HG02588 (cell line): Measurements from ENCODE around the gene UFD1.

ENCODE experiments used
- ATAC-seq: cut with Tn5 transposase; IDR thresholded peaks from one replicate; pipeline ENCODE4 v1.9.1; 2021; ENCODE audit warnings: mild to moderate bottlenecking, moderate library complexity; ENCODE audit not compliant: unreplicated experiment

Gene UFD1

DNA sequence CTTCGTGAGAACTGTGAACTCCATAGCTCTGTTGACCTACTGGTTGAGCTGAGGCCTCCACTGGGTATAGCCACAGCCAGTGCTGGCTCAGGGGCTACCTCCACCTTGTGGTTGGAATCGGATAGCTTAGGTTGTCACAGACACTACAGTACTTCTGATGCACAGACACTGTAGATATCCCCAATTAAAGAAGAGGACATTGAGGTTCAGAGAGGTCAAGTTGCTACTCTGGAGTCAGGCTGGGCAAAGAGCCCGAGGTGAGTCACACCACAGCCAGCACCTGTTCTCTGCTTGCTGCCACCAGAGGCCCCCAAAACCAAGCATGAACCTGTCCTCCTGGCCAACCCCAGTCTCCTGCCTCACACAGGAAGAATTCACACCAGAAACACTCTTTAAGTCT, 5.4 kb downstream of the UFD1 start:
- ATAC-seq: no peak

DNA sequence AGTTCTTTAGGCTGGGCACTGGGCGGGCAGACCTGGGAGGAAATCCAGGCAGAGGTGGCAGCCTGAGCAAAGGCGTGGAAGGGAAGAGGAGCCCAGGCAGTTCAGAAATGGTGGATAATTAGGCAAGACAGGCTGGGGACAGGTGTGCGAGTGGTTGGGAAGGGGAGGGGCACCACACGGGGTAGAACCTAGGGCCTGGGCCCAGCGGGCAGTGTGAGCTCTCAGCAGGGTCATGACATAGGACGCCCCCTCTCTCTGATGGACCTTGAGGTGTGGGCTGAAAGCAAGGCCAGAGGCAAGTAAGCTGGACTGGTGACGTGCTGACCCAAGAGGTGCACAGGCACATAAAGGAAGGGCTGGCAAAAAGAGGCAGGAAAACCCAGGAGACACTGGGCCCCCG, 6.8 kb downstream of the UFD1 start:
- ATAC-seq: no peak

DNA sequence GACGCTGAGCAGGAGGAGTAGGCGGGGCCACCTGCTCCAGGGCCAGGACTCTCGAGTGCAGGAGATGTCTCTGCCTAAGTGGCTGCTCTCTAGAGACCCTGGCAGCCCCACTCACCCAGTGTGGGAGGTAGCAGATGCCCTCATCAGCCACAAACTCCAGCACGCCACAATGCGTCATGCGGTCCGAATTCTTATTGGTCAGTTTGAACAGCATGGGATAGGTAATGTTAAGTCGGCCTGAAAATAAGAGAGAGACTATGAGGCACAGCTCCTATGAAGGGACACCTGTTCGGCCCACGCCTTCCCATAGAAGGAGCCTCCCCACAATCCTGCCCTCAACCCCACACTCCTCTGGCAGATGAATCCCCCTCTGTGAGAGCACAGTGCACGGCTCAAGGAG, 7.4 kb downstream of the UFD1 start:
- no peak for ATAC-seq

DNA sequence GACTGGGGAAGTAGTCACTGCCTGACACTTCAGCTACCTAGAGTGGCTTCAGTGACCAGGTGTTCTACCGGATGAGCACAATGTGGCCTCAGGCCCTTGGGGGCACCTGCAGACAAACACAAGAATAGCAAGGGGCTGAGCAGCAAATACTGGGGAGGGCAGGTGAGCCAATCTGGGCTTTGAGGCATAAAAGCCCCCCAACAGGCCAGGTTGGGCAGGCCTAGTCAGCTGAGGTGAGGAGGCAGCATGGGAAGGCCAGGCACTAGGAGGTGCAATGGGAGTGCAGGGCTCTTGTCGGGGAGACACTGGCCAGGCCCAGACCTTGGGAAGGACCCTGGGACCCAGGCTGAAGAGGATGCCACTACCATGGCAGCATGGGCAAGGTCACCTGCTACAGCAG, 9.0 kb downstream of the UFD1 start:
- no peak for ATAC-seq

DNA sequence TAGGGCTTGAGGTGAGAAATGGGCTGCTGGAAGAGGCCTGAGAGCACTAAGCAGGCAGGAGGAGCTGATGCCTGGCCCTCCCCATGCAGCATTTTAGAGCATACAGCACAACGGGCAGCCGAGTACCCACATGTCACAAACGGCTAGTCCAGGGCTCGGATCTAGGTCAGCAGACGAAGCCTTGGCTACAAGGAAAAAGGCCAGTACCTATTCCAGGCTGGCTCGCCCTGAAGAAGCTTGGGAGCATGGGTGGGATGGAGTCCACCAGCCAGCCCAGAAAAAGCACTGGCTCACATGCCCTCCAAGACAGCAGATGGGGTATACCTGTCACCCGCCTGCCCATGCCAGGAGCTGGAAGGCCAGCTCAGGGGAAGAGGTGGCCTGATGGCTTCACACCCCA, 9.6 kb downstream of the UFD1 start:
- no peak for ATAC-seq

DNA sequence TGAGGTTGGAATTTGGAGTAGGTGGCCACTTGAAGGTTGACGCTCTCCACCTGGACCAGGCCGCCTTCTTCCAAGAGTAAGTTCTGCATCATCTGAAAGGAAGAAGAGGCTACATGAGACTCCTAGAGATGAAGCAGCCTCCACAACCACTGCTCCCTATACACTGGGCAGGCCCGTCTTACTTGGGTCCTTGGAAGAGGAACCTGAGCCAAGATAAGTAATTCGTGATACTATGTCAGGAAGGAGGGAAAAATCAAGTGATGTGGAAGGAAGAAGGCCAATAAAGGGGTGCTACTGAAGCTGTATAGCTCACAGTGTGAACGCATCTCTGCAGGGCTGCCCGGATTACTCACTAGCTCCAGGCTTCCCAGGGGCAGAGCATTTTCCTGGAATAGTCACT, 11.1 kb downstream of the UFD1 start:
- ATAC-seq: no peak

DNA sequence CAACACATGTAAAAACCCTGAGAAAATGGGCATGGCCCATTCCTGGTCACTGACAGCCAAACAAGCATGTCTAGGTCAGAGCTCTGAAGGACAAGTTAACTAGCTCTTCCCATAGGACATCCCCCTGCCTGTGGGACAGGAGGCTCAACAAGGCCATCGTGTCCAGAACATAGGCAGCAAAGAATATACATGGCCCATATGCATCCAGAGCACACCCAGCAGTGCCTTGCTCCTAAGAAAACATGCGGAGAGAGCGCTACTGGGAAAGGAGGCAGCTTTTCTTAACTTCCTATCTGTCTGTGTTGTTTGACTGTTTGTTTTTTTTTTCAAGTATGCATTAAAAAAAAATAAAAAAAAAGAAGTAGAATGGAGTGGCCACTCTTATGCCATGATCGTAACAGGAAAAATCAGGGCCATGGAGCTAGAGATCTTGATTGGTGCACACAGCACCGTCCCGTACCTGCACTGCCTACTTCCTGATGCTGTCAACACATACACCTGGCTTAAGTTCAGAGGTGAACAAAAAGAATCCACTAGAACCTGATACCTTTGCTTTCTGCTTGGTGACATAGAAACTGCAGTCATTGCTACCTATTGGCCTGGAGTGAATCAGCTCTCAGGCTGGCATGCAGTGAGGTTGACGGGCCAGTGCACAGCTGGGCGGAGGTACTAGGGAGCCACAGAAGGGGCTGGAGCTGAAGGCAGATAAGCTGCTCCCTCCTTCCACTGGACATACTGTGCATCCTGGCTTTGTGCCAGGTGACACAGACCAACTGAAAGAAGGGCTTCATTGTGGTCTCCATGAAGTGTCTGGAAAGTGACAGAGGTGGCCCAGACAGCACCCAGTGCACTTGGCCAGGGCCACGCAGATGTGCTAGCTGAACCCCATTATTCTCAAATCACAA, 11.9 kb downstream of the UFD1 start:
- no peak for ATAC-seq

DNA sequence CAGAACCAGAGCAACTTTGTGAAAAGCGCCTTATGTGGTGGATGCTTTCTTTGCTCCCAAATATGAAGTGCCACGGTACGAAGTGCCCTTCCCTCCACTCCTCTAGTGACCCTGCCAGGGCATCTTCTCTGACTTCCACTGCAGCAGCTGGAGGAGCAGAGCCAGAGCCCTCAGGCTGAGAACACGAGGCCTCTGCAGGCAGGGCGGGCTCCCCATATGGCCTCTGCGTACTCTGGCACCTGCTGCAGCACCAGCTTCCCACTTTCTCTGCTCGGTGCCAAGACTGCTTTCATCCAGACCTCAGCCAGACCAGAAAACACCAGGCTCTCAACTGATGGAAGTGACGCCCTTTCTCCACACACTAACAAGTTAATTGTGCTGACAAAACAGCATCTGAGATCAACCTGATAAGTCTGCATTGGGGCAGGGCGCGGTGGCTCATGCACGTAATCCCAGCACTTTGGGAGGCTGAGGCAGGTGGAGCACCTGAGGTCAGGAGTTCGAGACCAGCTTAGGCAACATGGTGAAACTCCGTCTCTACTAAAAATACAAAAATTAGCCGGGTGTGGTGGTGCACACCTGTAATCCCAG, 12.8 kb downstream of the UFD1 start:
- no peak for ATAC-seq

DNA sequence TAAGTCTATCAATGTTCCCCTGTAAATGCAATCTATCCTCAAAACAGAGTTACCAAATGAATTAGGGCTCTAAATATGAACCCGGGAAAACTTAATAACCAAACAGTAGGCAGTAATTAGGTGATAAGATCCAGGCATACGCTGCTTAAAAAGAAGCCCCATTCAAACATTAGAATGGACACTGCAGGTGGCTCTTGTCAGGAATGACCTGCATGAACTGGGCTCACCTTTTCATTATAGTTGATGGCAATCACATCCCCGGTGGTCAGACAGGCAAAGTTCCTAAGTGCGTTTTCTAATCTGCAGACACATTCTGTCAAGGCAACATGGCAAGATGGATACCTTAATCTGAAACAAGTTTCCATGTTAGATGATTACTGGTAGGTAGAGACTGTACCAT, 14.0 kb downstream of the UFD1 start:
- no peak for ATAC-seq

DNA sequence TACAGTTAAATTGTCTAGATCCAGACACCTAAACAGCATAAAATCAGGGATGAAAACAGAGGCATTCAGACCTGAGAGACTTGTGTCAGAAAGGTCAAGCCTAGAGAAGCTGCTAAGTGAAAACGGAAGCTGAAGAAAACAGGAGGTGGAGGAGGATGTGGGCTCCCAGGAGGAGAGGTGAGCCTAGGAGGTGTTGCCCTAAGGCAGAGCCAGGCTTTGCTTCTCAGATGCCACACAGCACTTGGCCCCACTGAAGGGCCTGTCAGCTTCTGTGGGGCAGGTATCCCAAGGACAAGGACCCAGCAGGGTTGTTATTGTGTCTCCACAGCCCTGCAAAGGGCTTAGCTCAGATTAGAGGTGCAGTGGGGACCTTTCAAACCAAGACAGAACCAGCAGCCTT, 14.4 kb downstream of the UFD1 start:
- ATAC-seq: no peak

DNA sequence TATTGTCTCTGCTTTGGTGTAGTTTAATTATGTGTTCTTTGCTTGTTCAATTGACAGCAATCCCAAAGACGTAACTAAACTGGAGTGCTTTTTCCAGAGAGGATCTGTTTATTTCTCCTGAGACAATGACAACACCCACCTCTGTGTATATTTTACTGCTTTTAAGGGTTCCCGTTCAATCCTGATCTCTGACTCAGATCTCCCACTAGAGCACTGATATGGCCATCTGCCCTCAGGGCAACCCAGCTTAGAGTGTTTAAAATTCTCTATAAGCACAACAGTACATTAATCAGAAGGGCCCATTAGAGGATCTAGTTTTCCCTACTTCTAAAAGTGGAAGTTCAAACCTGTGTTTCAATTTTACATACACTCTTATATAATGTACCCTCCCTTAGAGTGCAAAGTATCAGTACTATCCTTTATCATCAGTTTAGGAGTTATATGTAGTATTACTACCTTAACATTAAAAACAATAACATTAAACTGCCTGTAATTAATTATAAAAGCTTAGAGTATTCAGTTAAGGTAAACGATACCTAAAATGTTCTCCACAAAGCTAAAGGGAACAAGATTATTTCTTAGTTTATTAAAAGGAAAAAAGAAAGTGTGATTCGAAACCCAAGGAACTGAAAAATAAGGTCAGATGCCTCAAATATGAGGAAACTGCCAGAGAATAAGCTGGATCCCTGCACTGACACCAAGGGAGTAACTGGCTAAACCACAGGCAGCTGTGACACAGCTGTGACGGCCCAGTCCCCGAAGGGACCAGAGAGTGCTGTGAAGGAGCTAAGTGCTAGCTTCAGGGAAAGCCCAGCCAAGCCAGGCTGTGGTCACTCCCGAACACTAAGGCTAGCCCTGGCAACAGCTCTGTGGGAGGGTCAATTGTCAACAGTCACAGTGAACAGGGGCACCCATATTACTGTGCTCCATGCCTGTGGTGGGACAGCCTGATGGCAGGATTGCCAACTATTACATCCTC, 15.2 kb downstream of the UFD1 start:
- ATAC-seq: no peak

DNA sequence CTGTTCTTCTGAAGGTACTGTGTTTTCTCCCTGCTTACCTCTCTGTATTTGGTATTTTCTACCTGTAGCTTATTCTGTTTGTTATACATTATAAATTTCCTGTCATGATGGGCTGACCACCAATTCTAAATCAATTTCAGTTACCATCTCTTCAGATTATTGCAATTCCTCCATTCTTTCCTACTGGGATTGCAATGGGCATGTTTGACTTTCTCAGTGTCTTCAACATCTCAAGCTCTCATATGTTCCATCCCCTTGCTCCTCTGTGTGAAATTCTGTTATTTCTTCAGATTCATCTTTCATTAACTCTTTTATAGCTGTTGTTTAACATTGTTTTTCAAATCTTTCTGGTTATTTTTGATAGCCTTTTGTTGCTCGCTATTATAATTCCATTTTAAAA, 16.0 kb downstream of the UFD1 start:
- no peak for ATAC-seq

DNA sequence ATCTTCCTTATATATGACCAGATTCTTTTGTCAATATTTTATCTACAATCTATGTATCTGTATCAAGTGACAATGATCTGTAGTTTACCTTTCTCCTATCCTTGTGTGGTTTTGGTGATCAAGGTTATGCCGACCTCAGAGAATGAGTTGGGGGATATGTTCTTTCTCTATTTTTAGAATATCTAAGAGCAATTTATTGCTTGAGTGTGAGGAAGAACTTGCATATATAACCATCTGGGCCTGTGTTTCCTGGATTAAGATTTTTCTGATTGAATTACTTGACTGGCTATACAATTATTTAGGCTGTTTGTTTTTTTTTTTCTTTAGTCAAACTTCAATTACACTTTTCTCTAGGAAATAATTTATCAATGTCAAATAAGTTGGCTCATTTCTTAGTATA, 17.5 kb downstream of the UFD1 start:
- no peak for ATAC-seq

DNA sequence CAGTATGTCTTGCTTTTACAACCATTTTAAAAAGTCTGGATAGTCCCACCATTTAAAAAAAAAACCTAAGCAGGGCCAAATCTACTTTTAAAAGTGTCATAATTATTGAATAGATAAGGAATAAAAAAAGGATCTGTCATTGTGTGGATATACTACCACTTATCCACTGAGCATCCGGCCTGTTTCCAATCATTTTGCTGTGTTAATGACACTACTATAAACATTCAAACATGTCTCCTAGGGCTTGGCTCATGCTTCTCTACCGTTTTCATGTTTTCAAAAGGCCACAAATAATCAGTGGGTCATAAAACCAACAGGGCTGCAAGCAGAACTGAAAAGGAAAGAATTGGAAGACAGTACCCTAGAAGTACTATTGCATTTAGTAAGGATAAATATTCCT, 19.0 kb downstream of the UFD1 start:
- ATAC-seq: no peak

DNA sequence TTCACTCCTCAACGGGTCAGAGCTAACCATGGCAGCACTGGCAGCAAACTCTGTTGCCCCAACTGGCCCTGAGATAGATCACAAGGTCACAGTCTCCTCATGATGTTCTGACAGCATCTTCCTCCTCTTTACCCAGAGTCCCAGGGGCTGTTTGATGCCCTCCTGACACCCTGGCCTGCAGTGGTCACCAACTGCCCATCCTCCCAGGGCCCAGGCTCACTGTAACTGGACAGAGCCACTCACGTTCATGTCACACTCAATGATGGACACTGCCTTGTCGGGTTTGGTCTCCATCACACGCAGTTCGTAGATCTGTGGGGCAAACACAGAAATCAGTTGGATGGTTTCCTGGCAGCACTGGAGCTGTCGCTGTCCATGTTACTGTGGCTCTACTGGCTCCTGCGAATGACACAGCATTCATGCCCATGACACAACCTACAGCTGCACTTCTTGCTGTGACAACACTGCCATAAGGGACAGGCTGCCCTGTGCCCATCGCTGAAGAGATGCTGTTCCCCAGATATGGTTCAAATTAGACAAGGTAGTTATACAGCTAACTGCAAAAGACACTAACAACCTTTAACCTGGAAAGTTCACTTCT, 21.1 kb downstream of the UFD1 start:
- ATAC-seq: no peak

DNA sequence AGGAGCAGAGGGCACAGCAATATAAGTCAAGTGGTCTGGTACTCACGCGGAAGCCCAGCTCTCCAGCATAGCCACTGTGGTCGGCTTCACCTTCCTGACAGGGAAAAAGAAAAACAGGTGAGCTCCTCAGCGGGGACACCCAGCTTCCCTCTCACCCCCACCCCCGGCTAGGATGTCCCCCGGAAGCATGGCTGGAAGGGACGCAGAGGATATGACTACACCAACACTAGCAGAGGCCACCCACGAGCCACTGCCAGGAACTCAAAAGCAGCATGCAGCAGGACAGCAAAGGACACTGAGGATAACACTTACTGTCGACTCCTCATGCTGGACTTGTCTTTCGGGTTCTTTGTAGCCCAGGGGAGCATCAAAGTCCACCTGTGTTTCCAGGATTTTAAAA, 22.5 kb downstream of the UFD1 start:
- no peak for ATAC-seq

DNA sequence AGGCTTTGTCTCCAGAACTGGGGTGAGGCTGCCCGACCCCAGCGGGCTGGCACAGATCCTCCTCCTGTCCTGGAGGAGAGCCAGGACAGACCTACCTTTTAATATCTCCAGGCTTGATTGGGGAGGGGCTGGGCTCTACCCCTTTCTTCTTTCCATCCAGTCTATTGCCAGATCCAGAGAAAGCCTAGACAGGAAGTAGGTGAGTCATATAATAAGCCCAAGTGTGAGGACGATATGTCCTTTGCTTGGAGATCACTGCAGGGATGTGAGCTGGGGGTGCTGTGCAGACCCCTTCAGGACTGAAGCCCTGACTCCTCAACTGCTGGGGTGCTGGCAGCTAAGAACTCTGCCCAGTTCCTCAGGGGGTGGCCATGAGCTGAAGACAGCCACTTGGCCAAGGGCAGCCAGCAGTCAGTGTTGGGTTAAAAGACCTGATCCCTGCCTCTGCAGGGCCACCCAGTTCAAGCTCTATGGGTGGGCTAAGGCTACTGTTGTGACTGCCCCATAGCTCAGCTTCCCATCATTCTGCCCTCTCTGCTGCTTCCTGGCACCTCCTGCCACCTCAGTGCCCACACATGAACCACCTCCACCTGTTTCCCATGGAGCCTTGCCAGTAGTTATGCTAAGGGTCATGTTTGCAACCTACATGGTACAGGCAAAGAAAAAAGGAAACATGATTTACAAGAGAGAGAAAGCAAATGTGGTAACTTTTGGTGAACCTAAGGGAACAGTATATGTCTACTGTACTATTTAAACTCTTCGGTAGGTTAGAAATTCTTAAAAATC, 23.2 kb downstream of the UFD1 start:
- no peak for ATAC-seq

DNA sequence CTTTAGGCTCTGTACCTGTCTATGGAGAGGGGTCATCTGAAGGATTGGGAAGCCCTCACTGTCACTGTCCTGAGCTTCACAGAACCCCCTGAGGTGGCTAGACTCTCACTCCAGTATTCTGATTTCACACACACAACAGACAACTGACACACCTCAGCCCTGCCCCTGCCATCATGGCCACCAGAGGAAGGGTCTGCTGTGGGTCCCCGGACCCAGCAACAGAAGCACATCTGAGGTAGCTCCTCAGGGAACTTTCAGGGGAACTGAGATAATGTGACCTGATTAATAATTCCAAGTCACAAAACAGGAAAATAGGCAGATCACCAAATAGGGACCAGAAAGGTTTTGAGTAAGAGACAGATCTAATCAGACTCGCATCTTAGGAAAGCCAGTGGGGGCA, 24.0 kb downstream of the UFD1 start:
- no peak for ATAC-seq

DNA sequence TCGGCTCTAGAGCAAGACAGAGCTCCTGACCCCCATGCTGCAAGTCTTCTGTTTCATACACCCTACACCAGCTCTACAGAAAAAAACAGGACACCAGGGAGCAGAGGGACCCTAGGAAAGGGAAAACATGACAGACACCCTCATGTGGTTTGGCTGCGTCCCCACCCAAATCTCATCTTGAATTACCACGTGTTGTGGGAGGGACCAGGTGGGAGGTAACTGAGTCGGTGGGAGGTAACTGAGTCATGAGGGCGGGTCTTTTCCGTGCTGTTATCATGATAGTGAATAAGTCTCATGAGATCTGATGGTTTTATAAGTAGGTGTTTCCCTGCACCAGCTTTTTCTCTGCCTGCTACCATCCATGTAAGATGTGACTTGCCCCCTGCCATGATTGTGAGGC, 24.8 kb downstream of the UFD1 start:
- ATAC-seq: no peak

DNA sequence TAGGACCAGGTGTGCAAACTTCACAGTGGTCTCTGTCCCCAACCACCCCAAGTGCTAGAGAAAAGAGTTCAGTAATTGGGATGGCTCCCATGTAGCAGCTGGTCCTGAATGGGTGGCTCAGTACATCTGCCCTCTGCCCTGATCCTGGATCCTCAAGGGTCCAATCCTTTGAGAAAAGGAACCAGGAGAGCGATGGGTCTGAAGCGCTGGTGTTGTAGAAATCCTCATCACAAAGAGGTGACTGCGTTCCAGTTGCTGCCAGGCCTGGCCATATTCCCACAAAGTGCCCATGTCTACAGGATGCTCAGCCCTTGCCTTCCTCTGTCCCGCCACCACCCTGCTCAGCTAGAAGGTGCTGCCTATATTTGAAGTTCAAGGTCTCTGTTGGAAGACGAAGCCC, 25.3 kb downstream of the UFD1 start:
- ATAC-seq: no peak
